Neural progenitor cell (in vitro differentiated cells): ENCODE results near the gene WDR33. TPM values are rescaled to one million over a fixed set of nuclear protein-coding genes. Genes with fewer than 3 reads are reported as not detected.

Experiments
- DNase-seq: peaks from one replicate; pipeline ENCODE4 v3.0.0-alpha.2; 2016; ENCODE audit warnings: low spot score
- H2AFZ ChIP-seq: fragments of 200-600 bp; sonication (generic); replicated peaks from 2 replicates; pipeline ENCODE4 v1.6.1; 2016; ENCODE audit warnings: antibody characterized with exemption
- H3F3A ChIP-seq: fragments of 200-600 bp; sonication (generic); 2 replicates; pipeline ENCODE4 v1.6.1; 2016; ENCODE audit warnings: antibody characterized with exemption, low read depth
- H3K27ac ChIP-seq: fragments of 200-600 bp; sonication (generic); 2 replicates; pipeline ENCODE4 v1.5.1; 2016; ENCODE audit warnings: mild to moderate bottlenecking
- H3K27me3 ChIP-seq: fragments of 200-600 bp; sonication (generic); 2 replicates; pipeline ENCODE4 v1.6.1; 2016; ENCODE audit warnings: mild to moderate bottlenecking, moderate library complexity
- H3K36me3 ChIP-seq: fragments of 200-600 bp; sonication (generic); 2 replicates; pipeline ENCODE4 v1.5.1; 2016
- H3K4me1 ChIP-seq: fragments of 200-600 bp; sonication (generic); 2 replicates; pipeline ENCODE4 v1.6.1; 2016; ENCODE audit warnings: mixed run types
- H3K4me2 ChIP-seq: fragments of 200-600 bp; sonication (generic); 2 replicates; pipeline ENCODE4 v1.6.1; 2016
- H3K4me3 ChIP-seq: fragments of 200-600 bp; sonication (generic); 2 replicates; pipeline ENCODE4 v1.5.1; 2016
- H3K79me2 ChIP-seq: fragments of 200-600 bp; sonication (generic); 2 replicates; pipeline ENCODE4 v1.6.1; 2016; ENCODE audit warnings: low read depth
- H3K9ac ChIP-seq: fragments of 200-600 bp; sonication (generic); 2 replicates; pipeline ENCODE4 v1.6.1; 2016
- H3K9me3 ChIP-seq: fragments of 200-600 bp; sonication (generic); 2 replicates; pipeline ENCODE4 v1.5.1; 2016; ENCODE audit warnings: low read depth
- H4K20me1 ChIP-seq: fragments of 200-600 bp; sonication (generic); 2 replicates; pipeline ENCODE4 v1.6.1; 2016; ENCODE audit warnings: low read depth
- H3K27ac Mint-ChIP-seq: 3 replicates; pipeline ENCODE4 v1.8.0; 2021; ENCODE audit warnings: mixed read lengths
- H3K27me3 Mint-ChIP-seq: 2 replicates; pipeline ENCODE4 v1.8.0; 2022; ENCODE audit warnings: low read depth, mild to moderate bottlenecking, inconsistent platforms, moderate library complexity, mixed read lengths; ENCODE audit not compliant: insufficient read depth
- H3K36me3 Mint-ChIP-seq: 3 replicates; pipeline ENCODE4 v1.8.0; 2021; ENCODE audit warnings: mixed read lengths
- H3K4me1 Mint-ChIP-seq: 3 replicates; pipeline ENCODE4 v1.8.0; 2021; ENCODE audit warnings: mixed read lengths
- H3K4me3 Mint-ChIP-seq: 3 replicates; pipeline ENCODE4 v1.8.0; 2021; ENCODE audit warnings: mild to moderate bottlenecking, moderate library complexity, mixed read lengths
- H3K9me3 Mint-ChIP-seq: 3 replicates; pipeline ENCODE4 v1.8.0; 2020; ENCODE audit warnings: mixed read lengths
- CTCF ChIP-seq: fragments of 200-600 bp; sonication (generic); IDR thresholded peaks from 2 replicates; pipeline ENCODE4 v1.5.1; 2017; ENCODE audit warnings: antibody characterized with exemption, mild to moderate bottlenecking
- EZH2 ChIP-seq: fragments of 200-600 bp; sonication (generic); IDR thresholded peaks from 2 replicates; pipeline ENCODE4 v1.6.1; 2017; ENCODE audit warnings: antibody characterized with exemption, mild to moderate bottlenecking, moderate library complexity
- EZH2phosphoT487 ChIP-seq: fragments of 200-600 bp; sonication (generic); IDR thresholded peaks from 2 replicates; pipeline ENCODE4 v1.6.1; 2017; ENCODE audit warnings: antibody characterized with exemption
- total RNA-seq: library from RNA; depleted of rRNA; stranded (reverse); fragments of >200 nt; gene quantifications from 2 replicates; pipeline ENCODE4 v1.2.3, GENCODE V29; 2015; ENCODE audit warnings: low replicate concordance

The WDR33 gene
- total RNA-seq, 1 donor from 2014 or later, result 83.4 TPM

GRCh38 chr2:127683056-127683455 lies 127.9 kb downstream of the WDR33 start:
- no peaks in the 10 kb centered on the region for H3K36me3 ChIP-seq
- no peaks in the 10 kb centered on the region for H3K9me3 ChIP-seq
- no peak overlapping the region for H3K4me3 ChIP-seq
- H2AFZ ChIP-seq, result no peak overlapping the region
- no peaks in the 10 kb centered on the region for H3K79me2 ChIP-seq
- no peaks in the 10 kb centered on the region for H4K20me1 ChIP-seq
- Mint-ChIP-seq H3K4me1 (peaks cover 27% of the 10 kb centered on the region), H3K36me3 (no peaks in the 10 kb centered on the region), H3K27ac (no peak overlapping the region), H3K9me3 (peaks cover 2% of the 10 kb centered on the region), H3K27me3 (peaks cover 8% of the 10 kb centered on the region), H3K4me3 (no peak overlapping the region)
- TF ChIP-seq EZH2phosphoT487 (no peak), EZH2 (no peak), CTCF (no peak)
- no peak overlapping the region for H3K9ac ChIP-seq
- H3F3A ChIP-seq, result no peaks in the 10 kb centered on the region
- H3K27me3 ChIP-seq, result peaks cover 7% of the 10 kb centered on the region
- no peak overlapping the region for H3K4me2 ChIP-seq
- no peaks in the 10 kb centered on the region for H3K4me1 ChIP-seq
- no peak overlapping the region for H3K27ac ChIP-seq
- no peak for DNase-seq

GRCh38 chr2:127681976-127682857 lies 128.8 kb downstream of the WDR33 start:
- no peak for TF ChIP-seq EZH2phosphoT487
- no peak for TF ChIP-seq EZH2
- Mint-ChIP-seq H3K4me3 (no peak overlapping the region), H3K4me1 (peaks cover 27% of the 10 kb centered on the region), H3K27me3 (peaks cover 10% of the 10 kb centered on the region), H3K36me3 (no peaks in the 10 kb centered on the region), H3K9me3 (no peaks in the 10 kb centered on the region), H3K27ac (no peak overlapping the region)
- Histone ChIP-seq H3K9ac (no peak overlapping the region), H3K79me2 (no peaks in the 10 kb centered on the region), H3K4me2 (no peak overlapping the region), H3K4me3 (no peak overlapping the region), H2AFZ (no peak overlapping the region), H3F3A (no peaks in the 10 kb centered on the region), H3K4me1 (no peaks in the 10 kb centered on the region), H3K27me3 (peaks cover 15% of the 10 kb centered on the region), H3K27ac (no peak overlapping the region), H3K36me3 (no peaks in the 10 kb centered on the region), H4K20me1 (no peaks in the 10 kb centered on the region), H3K9me3 (no peaks in the 10 kb centered on the region)
- no peak for DNase-seq

GRCh38 chr2:127681288-127681804 lies 129.6 kb downstream of the WDR33 start:
- no peak for TF ChIP-seq EZH2
- no peak for TF ChIP-seq CTCF
- no peak for TF ChIP-seq EZH2phosphoT487
- no peaks in the 10 kb centered on the region for H3K36me3 Mint-ChIP-seq
- Histone ChIP-seq H3K4me3 (no peak overlapping the region), H4K20me1 (no peaks in the 10 kb centered on the region), H3K79me2 (no peaks in the 10 kb centered on the region), H3K27me3 (peaks cover 24% of the 10 kb centered on the region), H2AFZ (no peak overlapping the region), H3K9me3 (no peaks in the 10 kb centered on the region), H3K4me2 (peak overlapping the region; percentile 37), H3K4me1 (no peaks in the 10 kb centered on the region), H3K36me3 (no peaks in the 10 kb centered on the region), H3F3A (no peaks in the 10 kb centered on the region), H3K9ac (no peak overlapping the region), H3K27ac (no peak overlapping the region)
- no peak overlapping the region for H3K27ac Mint-ChIP-seq
- no peak for DNase-seq
- H3K4me1 Mint-ChIP-seq, result peaks cover 30% of the 10 kb centered on the region
- H3K27me3 Mint-ChIP-seq, result peaks cover 16% of the 10 kb centered on the region
- no peaks in the 10 kb centered on the region for H3K9me3 Mint-ChIP-seq
- H3K4me3 Mint-ChIP-seq, result no peak overlapping the region
